Thoracic aorta (tissue), 2 donors: ENCODE measurements around the gene HSF5. TPM values are rescaled to one million over a fixed set of nuclear protein-coding genes. Genes with fewer than 3 reads are reported as not detected.

Source experiments
- ATAC-seq: fragments of 150-250 bp; one replicate; pipeline ENCODE4 v1.8.0; 2017; ENCODE audit warnings: low read depth; ENCODE audit not compliant: insufficient number of reproducible peaks, low FRiP score
- DNase-seq: peaks from one replicate; pipeline ENCODE4 v3.0.0-alpha.2; 2020; ENCODE audit warnings: low spot score
- H3K27ac ChIP-seq, 2 donors: fragments of 200-600 bp; sonication (generic); 1 replicate in 1 of 2; 2 replicates in 1 of 2; pipeline ENCODE4 v1.5.1; 2016; ENCODE audit warnings: mild to moderate bottlenecking in 2 of 2, moderate library complexity in 2 of 2
- H3K27me3 ChIP-seq: fragments of 200-600 bp; sonication (generic); replicated peaks from 2 replicates; pipeline ENCODE4 v1.6.0; 2016; ENCODE audit warnings: mild to moderate bottlenecking; ENCODE audit not compliant: insufficient read depth
- H3K36me3 ChIP-seq: fragments of 200-600 bp; sonication (generic); one replicate; pipeline ENCODE4 v1.5.1; 2016
- H3K4me1 ChIP-seq, 2 donors: fragments of 200-600 bp; sonication (generic); 1 replicate in 1 of 2; 2 replicates in 1 of 2; pipeline versions ENCODE4 v1.5.1 to v1.6.0; 2016; ENCODE audit warnings: low read depth in 2 of 2, mild to moderate bottlenecking in 1 of 2; ENCODE audit not compliant: control insufficient read depth in 1 of 2
- H3K4me3 ChIP-seq: fragments of 200-600 bp; sonication (generic); 2 replicates; pipeline ENCODE4 v1.5.1; 2016; ENCODE audit warnings: mild to moderate bottlenecking
- H3K9me3 ChIP-seq: fragments of 200-600 bp; sonication (generic); 2 replicates; pipeline ENCODE4 v1.5.1; 2016
- total RNA-seq, 2 donors: library from RNA; depleted of rRNA; stranded (reverse); fragments of >200 nt; gene quantifications; one replicate each; pipeline versions ENCODE4 v1.1.0 to v1.2.3, GENCODE V29; 2016
- TF ChIP-seq, protein P1 (sequence below): fragments of 200-600 bp; sonication (generic); IDR thresholded peaks from one replicate; pipeline ENCODE4 v1.5.1; 2019; ENCODE audit warnings: antibody characterized with exemption

The HSF5 gene
- total RNA-seq, 2 donors from 2014 or later = 0.14 TPM; not detected in 1

DNA sequence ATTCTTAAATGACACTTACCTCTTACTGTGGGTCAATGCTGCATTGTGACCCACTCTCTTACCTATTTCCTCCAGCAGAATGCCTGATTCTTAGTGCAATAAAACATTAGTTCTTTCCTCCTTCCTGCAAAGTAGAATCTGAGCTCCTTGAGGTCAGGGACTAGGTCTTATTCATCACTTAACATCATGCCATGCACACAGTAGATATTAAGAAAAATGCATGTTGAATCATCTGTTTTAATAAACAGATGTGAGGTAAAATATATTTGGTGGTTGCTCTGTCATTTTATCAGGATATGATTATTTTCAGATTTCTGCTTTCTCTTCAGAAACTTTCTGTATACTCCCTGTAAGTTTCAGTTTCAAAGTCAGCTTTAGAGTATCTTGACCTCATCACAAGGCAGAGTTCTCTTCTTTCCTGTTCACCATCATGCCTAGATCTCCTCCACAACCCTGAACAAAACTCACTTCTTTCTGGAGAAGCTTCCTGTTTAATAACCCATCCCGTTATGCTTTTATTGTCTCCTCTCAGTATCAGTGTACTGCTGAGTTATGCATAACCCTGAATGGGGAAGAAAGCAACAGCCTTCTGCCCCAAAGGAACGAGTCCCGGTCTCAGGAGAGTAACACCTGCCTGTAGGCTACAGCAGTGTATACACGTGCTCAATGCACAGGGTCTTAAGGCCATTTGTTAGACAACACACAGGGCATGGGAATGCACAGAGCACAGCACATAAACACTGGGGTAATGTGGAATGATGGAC lies 105.9 kb downstream of the HSF5 start:
- no peak overlapping the region for H3K4me3 ChIP-seq
- H3K27me3 ChIP-seq = no peaks in the 10 kb centered on the region

DNA sequence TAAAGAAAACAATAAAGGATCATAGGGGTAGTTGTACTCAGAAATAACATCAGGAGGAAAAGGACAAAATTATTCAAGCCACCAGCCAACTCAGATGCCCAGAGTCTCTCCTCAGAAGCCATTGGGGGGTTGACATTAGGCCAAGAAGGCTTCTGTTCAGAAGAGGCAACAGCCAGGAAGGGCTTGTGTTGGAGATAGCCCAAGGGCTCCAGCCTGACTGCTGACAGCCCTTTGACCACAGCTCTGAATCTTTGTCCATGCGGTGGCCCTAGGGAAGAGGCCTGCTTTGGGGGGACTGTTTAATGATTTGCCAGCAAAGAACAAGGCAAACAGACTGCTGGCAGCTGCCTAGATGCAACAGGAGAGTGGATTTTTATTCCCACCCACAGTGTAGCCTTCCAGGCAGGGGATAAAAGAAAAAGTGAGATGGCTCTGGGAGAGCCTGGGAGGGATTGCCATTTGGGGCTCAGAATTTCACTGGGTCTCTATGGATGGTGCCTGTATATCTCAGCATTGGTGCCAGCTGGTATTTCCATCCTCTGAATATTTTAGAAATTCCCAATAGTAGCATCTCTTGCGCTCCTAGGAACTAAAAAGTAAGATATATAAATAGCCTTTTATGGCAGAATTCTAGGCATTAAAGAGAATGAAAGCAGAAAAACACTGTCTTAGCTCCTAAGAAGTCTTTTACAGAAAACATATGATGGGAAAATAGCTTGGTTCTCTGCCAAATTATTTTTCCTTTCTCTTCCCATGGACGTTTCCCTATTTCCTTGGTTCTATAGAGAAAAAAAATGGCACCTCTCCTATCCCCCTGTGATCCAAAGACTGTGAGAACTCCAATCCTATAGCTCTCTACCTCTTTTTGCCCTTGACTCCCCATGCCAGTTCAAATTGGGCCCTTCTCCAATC lies 106.8 kb downstream of the HSF5 start:
- no peak for ATAC-seq
- TF ChIP-seq, protein P1, sequence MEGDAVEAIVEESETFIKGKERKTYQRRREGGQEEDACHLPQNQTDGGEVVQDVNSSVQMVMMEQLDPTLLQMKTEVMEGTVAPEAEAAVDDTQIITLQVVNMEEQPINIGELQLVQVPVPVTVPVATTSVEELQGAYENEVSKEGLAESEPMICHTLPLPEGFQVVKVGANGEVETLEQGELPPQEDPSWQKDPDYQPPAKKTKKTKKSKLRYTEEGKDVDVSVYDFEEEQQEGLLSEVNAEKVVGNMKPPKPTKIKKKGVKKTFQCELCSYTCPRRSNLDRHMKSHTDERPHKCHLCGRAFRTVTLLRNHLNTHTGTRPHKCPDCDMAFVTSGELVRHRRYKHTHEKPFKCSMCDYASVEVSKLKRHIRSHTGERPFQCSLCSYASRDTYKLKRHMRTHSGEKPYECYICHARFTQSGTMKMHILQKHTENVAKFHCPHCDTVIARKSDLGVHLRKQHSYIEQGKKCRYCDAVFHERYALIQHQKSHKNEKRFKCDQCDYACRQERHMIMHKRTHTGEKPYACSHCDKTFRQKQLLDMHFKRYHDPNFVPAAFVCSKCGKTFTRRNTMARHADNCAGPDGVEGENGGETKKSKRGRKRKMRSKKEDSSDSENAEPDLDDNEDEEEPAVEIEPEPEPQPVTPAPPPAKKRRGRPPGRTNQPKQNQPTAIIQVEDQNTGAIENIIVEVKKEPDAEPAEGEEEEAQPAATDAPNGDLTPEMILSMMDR = no peak

More for the DNA sequence above, 105.9 kb downstream of the HSF5 start:
- TF ChIP-seq, protein P1 = no peak
- no peaks in the 10 kb centered on the region for H3K4me1 ChIP-seq
- ATAC-seq = no peak
- H3K9me3 ChIP-seq = no peaks in the 10 kb centered on the region
- H3K27ac ChIP-seq = no peak overlapping the region
- H3K36me3 ChIP-seq = no peaks in the 10 kb centered on the region
- DNase-seq = no peak

DNA sequence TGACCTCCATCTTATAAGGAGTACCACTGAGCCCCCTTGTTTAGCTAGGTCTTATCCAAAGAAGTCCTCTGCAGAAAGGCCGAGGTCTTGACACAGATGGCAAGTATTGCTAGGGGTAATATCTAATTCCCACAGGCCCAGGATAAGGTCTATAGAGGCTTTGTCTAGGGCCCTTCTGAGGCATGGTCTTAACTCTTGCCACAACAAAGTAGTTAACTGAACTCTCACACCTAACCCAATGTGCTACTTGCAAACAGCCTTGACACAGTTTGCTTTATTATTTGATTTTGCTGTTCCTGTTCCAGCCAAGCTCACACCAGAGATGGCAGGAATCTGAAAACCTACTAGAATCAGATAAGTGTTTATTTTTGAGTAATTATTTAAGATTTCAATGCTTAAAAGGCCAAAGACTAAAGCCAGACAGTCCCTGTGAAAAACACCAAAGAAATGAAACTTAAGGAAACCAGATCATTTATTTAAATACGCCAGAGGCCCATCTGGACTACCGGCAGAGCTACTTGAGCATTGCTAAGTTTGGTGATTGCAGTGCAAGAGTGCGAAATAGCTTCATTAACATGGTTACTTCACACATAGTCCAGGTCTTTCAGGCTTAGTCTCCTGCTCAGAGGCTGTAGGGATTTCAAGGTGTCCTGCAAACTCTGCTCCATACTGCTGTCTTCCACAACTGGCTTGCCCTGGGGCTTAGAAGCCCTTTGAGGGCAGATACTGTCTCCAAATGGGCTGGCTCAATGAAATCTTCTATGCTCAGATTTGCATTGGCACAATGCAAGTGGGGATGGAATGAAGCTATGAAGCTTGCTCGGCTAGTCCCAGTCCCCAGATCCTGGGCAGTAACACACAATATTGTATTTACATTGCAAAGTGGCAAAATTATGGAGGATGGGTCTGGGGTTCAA lies 107.7 kb downstream of the HSF5 start:
- no peaks in the 10 kb centered on the region for H3K27me3 ChIP-seq
- H3K4me1 ChIP-seq = no peaks in the 10 kb centered on the region
- H3K9me3 ChIP-seq = no peaks in the 10 kb centered on the region
- H3K36me3 ChIP-seq = no peaks in the 10 kb centered on the region
- ATAC-seq (no peak), DNase-seq (no peak)
- TF ChIP-seq, protein P1 = no peak
- H3K27ac ChIP-seq = no peak overlapping the region
- no peak overlapping the region for H3K4me3 ChIP-seq

More for the DNA sequence above, 106.8 kb downstream of the HSF5 start:
- no peaks in the 10 kb centered on the region for H3K27me3 ChIP-seq
- no peaks in the 10 kb centered on the region for H3K9me3 ChIP-seq
- no peaks in the 10 kb centered on the region for H3K36me3 ChIP-seq
- no peak overlapping the region for H3K4me3 ChIP-seq
- no peak for DNase-seq
- H3K4me1 ChIP-seq = no peaks in the 10 kb centered on the region
- no peak overlapping the region for H3K27ac ChIP-seq

DNA sequence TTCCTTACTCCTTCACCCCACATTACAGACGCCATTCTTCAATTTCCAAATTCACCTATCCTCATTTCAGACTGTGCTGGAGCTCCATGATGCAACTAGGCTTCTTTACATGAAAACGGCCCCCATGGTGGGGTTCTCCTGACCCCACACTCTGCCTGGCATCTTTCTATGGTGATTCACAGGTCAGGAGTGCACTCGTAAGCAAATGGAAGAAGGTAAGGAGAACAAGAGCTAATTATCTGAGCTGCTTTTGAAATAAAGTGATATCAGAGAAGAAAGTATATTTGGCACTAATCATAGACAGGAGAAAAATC lies 108.7 kb downstream of the HSF5 start:
- Histone ChIP-seq H3K9me3 (no peaks in the 10 kb centered on the region), H3K4me1 (no peaks in the 10 kb centered on the region), H3K4me3 (no peak overlapping the region), H3K27ac (no peak overlapping the region), H3K27me3 (no peaks in the 10 kb centered on the region), H3K36me3 (no peaks in the 10 kb centered on the region)
- TF ChIP-seq, protein P1 = no peak
- ATAC-seq = no peak
- no peak for DNase-seq
